NOMO-1 treated with dmso at 0.1 percent for 144 hours (cell line): Measurements from ENCODE around the gene GABRB3.

Experiments
- DNase-seq: peaks from one replicate; lab custom pipeline; 2025; ENCODE audit not compliant: unreplicated experiment; lab: John Stamatoyannopoulos, UW

Gene GABRB3

GRCh38 chr15:26679927-26680326 is 92.9 kb downstream of the GABRB3 start:
- no peak for DNase-seq

- DNase-seq, result no peak
Observed at GRCh38 chr15:26676115-26676514, 96.8 kb downstream of the GABRB3 start.

- no peak for DNase-seq
Observed at GRCh38 chr15:26674467-26674866, 98.4 kb downstream of the GABRB3 start.

- no peak for DNase-seq
Observed at GRCh38 chr15:26673445-26673844, 99.4 kb downstream of the GABRB3 start.

- no peak for DNase-seq
Observed at GRCh38 chr15:26670116-26670515, 102.8 kb downstream of the GABRB3 start.

GRCh38 chr15:26667222-26667988 is 105.5 kb downstream of the GABRB3 start:
- peak; percentile 11 for DNase-seq

- DNase-seq, result no peak
Observed at GRCh38 chr15:26665957-26666791, 106.7 kb downstream of the GABRB3 start.

- DNase-seq, result peak; percentile 82
Observed at GRCh38 chr15:26662283-26662682, 110.6 kb downstream of the GABRB3 start.

GRCh38 chr15:26661748-26662147 is 111.1 kb downstream of the GABRB3 start:
- DNase-seq, result peak; percentile 35

GRCh38 chr15:26661107-26661506 is 111.8 kb downstream of the GABRB3 start:
- DNase-seq, result no peak

GRCh38 chr15:26660241-26660640 is 112.6 kb downstream of the GABRB3 start:
- DNase-seq, result no peak

- no peak for DNase-seq
Observed at GRCh38 chr15:26658290-26658689, 114.6 kb downstream of the GABRB3 start.

GRCh38 chr15:26656080-26656479 is 116.8 kb downstream of the GABRB3 start:
- DNase-seq, result no peak

GRCh38 chr15:26651909-26652308 is 121.0 kb downstream of the GABRB3 start:
- no peak for DNase-seq

- no peak for DNase-seq
Observed at GRCh38 chr15:26648676-26649075, 124.2 kb downstream of the GABRB3 start.

GRCh38 chr15:26644948-26645347 is 127.9 kb downstream of the GABRB3 start:
- DNase-seq, result no peak

- DNase-seq, result no peak
Observed at GRCh38 chr15:26641144-26641543, 131.7 kb downstream of the GABRB3 start.

- no peak for DNase-seq
Observed at GRCh38 chr15:26640601-26641000, 132.3 kb downstream of the GABRB3 start.

- no peak for DNase-seq
Observed at GRCh38 chr15:26639966-26640365, 132.9 kb downstream of the GABRB3 start.

GRCh38 chr15:26635614-26636013 is 137.3 kb downstream of the GABRB3 start:
- DNase-seq, result no peak

GRCh38 chr15:26635105-26635504 is 137.8 kb downstream of the GABRB3 start:
- no peak for DNase-seq

GRCh38 chr15:26634319-26634718 is 138.5 kb downstream of the GABRB3 start:
- DNase-seq, result no peak
